Kidney (tissue), 14 donors: ENCODE data around the gene FLAD1. TPM values are rescaled to one million over a fixed set of nuclear protein-coding genes. Genes with fewer than 3 reads are reported as not detected.
A peak's percentile ranks its signal among the peaks of the same experiment; 100 is the strongest.

Experiments
- DNase-seq, 5 donors: peaks; one replicate each; pipeline ENCODE4 v3.0.0-alpha.2; 2013 to 2020
- FAIRE-seq: peaks from 2 replicates; lab custom pipeline; 2012; peaks lifted over from hg19 to GRCh38; lab: Jason Lieb, UNC
- H3K27ac ChIP-seq, 2 donors: one replicate each; pipeline ENCODE4 v1.7.0; 2013; ENCODE audit warnings: low read depth in 2 of 2, low read length in 2 of 2, inconsistent platforms in 1 of 2
- H3K27me3 ChIP-seq: one replicate; pipeline ENCODE4 v1.7.1; 2013; ENCODE audit warnings: low read length, inconsistent platforms; ENCODE audit not compliant: control insufficient read depth, insufficient read depth
- H3K36me3 ChIP-seq, 3 donors: one replicate each; pipeline versions ENCODE4 v1.7.0 to v1.7.1; 2013; ENCODE audit warnings: low read length in 3 of 3, control low read depth in 1 of 3, inconsistent platforms in 1 of 3; ENCODE audit not compliant: insufficient read depth in 3 of 3, control insufficient read depth in 2 of 3
- H3K4me1 ChIP-seq, 3 donors: one replicate each; pipeline versions ENCODE4 v1.7.0 to v1.7.1; 2013; ENCODE audit warnings: low read length in 3 of 3, inconsistent platforms in 1 of 3, low read depth in 1 of 3; ENCODE audit not compliant: control insufficient read depth in 2 of 3, insufficient read depth in 2 of 3
- H3K4me3 ChIP-seq, 3 donors: one replicate each; pipeline versions ENCODE4 v1.7.0 to v1.8.1; 2013; ENCODE audit warnings: low read length in 3 of 3, control low read depth in 1 of 3, inconsistent platforms in 1 of 3
- H3K9ac ChIP-seq, 3 donors: one replicate each; pipeline versions ENCODE4 v1.7.0 to v1.7.1; 2013; ENCODE audit warnings: low read length in 3 of 3, control low read depth in 1 of 3, inconsistent platforms in 1 of 3
- H3K9me3 ChIP-seq, 3 donors: one replicate each; pipeline versions ENCODE4 v1.7.0 to v1.7.1; 2013; ENCODE audit warnings: low read length in 3 of 3, control low read depth in 1 of 3, inconsistent platforms in 1 of 3; ENCODE audit not compliant: control insufficient read depth in 2 of 3, insufficient read depth in 1 of 3
- intact Hi-C: fragments of 100-400 bp; cut with DNase I; formaldehyde crosslinking; loops from one replicate; pipeline ENCODE4 v1.11.1; 2022
- polyA plus RNA-seq: library from polyadenylated mRNA; stranded (reverse); fragments of 350-450 nt; fragmentation: Illumina TruSeq; extraction: RNeasy Lipid Tissue Mini Kit (QIAGEN cat#74804); gene quantifications from one replicate; pipeline ENCODE4 v1.2.3, GENCODE V29; 2014; ENCODE audit warnings: low read depth, low replicate concordance; ENCODE audit not compliant: insufficient read depth
- total RNA-seq: library from RNA; stranded (reverse); fragmentation: NEBNext Ultra II Directional; extraction: Animal tissue kit (Norgen Biotek cat#: 25700); gene quantifications from one replicate; pipeline ENCODE4 v1.2.1, GENCODE V29; 2021
- TF ChIP-seq, protein P1 (sequence below): IDR thresholded peaks from 3 replicates; pipeline ENCODE4 v1.5.1; 2012; ENCODE audit warnings: mild to moderate bottlenecking, moderate library complexity, borderline replicate concordance; ENCODE audit not compliant: insufficient read depth; ENCODE audit errors: extremely low read depth
- donor health status: control.
- donor health status: control.
- donor health status: control.
- donor health status: control.
- donor health status: control.
- donor health status: DM: yes; HTN: yes; CAD: no.
- donor health status: Normal renal cell carcinoma (clear cell type).

Gene FLAD1
- total and polyA plus RNA-seq, 2 donors from 2014 or later = 34.1 to 37.9 TPM

DNA sequence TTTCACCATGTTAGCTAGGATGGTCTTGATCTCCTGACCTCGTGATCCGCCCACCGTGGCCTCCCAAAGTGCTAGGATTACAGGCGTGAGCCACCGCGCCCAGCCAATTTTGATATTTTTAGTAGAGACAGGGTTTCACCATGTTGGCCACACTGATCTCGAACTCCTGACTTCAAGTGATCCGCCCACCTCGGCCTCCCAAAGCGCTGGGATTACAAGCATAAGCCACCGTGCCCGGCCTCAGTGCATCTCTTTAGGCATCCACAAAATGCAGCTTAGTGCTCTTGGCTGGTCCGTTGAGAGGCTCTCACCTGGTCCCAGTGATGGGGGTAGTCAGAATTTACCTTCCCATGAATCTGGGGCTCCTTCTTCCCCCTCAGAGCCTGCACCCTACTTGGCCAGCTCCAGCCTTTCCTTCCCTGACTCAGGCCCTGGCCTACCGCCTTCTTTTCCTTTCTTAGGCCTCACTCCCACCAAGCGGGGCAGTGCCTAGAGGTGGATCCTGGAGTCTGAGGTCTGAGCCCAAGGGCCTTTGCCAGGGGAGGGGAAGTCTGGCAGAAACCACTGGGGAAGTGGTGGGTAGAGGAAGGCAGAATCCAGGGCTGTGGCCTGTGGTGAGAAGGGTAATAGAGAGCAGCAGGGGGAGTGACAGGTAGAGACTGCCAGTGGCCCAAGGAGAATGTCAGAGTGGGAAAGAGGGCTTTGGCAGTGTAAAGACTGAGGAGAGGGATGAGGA, 14.0 kb downstream of the FLAD1 start:
- Histone ChIP-seq H3K4me1 (peaks cover 0 to 10% (median 5%) of the 10 kb centered on the region in 3 donors), H3K27ac (no peak overlapping the region), H3K9me3 (no peaks in the 10 kb centered on the region), H3K36me3 (no peaks in the 10 kb centered on the region), H3K27me3 (no peaks in the 10 kb centered on the region), H3K4me3 (no peak overlapping the region), H3K9ac (no peak overlapping the region)
- FAIRE-seq = no peak
- TF ChIP-seq, protein P1, sequence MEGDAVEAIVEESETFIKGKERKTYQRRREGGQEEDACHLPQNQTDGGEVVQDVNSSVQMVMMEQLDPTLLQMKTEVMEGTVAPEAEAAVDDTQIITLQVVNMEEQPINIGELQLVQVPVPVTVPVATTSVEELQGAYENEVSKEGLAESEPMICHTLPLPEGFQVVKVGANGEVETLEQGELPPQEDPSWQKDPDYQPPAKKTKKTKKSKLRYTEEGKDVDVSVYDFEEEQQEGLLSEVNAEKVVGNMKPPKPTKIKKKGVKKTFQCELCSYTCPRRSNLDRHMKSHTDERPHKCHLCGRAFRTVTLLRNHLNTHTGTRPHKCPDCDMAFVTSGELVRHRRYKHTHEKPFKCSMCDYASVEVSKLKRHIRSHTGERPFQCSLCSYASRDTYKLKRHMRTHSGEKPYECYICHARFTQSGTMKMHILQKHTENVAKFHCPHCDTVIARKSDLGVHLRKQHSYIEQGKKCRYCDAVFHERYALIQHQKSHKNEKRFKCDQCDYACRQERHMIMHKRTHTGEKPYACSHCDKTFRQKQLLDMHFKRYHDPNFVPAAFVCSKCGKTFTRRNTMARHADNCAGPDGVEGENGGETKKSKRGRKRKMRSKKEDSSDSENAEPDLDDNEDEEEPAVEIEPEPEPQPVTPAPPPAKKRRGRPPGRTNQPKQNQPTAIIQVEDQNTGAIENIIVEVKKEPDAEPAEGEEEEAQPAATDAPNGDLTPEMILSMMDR = no peak
- peak in 1 of 5 donors; percentile 28 for DNase-seq
- intact Hi-C loops = no loop called here

DNA sequence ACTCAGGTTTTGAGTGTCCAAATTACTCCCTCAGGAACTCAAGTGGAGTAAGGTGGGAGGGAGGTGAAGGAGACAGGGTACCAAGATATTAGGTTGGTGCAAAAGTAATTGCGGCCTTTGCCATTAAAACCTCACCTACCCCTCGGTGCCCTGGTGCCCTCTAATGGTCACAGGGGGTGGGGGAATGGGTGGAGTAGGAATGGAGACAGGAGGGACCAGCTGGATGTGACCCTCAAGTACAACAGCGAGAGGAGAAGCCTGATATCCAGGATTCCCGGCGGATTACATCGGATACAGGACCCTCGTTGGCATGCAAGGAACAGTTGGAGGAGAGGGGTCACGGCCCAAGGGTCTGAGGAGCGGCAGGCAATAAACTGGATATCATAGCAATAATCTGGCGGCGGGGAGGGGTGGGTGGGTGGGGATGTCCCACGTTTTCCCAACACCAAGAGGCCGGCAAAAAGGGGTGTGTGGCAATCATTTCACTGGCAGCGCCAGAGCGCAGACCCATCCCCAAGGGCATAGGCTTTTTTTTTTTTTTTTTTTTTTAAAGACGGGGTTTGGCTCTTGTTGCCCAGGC, 15.1 kb downstream of the FLAD1 start:
- H3K36me3 ChIP-seq = no peaks in the 10 kb centered on the region
- TF ChIP-seq, protein P1 = no peak
- FAIRE-seq (no peak), DNase-seq (peak in 1 of 5 donors; percentile 43)
- no peak overlapping the region for H3K27ac ChIP-seq
- no peaks in the 10 kb centered on the region for H3K27me3 ChIP-seq
- intact Hi-C loops = no loop called here
- H3K4me3 ChIP-seq = no peak overlapping the region
- H3K9me3 ChIP-seq = no peaks in the 10 kb centered on the region
- H3K9ac ChIP-seq = no peak overlapping the region
- H3K4me1 ChIP-seq = peaks cover 0 to 10% (median 5%) of the 10 kb centered on the region in 3 donors

DNA sequence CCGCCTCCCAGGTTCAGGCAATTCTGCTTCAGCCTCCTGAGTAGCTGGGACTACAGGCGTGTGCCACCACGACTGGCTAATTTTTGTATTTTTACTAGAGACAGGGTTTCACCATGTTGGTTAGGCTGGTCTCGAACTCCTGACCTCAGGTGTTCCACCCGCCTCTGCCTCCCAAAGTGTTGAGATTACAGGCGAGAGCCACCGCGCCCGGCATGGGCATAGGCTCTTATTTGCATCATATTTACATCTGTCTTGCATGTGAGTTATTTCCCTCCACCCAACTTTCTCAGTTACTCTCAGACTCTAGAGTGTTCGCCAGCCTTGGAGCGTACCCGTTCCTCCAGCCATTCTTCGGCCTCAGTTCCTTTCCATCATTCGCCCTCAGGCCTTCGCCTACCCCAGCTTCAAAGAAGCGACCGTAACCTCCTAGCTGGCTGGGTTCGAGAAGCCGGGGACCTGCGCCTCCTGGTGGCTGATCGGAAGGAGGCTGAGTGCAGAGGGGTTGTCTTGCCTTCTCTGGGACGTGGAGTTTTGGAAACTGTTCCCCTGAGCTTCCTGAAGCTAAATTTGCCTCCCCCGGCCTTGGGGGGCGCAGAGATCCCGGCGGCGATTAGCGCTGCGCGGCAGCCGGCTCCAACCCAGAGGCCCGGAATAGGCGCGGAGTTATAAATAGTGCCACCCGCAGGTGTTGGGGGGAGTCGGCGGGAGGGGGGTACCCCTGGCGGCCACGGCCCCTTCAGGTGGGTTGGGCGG, 15.8 kb downstream of the FLAD1 start:
- intact Hi-C loops = no loop called here
- FAIRE-seq = no peak
- DNase-seq = peak; percentile 81 to 90 (median 84)

More for the DNA sequence above, 15.8 kb downstream of the FLAD1 start:
- TF ChIP-seq, protein P1 = peak; percentile 75
- Histone ChIP-seq H3K27ac (peak overlapping the region; percentile 84 to 87), H3K36me3 (no peaks in the 10 kb centered on the region), H3K27me3 (no peaks in the 10 kb centered on the region), H3K9ac (peak overlapping the region in 1 of 3 donors; percentile 55), H3K9me3 (no peaks in the 10 kb centered on the region), H3K4me1 (peaks cover 0 to 10% (median 5%) of the 10 kb centered on the region in 3 donors), H3K4me3 (peak overlapping the region in 2 of 3 donors; percentile 33 to 41)
